B cell (primary cell): ENCODE measurements around the gene IGFBP3.

Source experiments
- EZH2 ChIP-seq: IDR thresholded peaks from 2 replicates; pipeline ENCODE4 v1.6.1; 2012; ENCODE audit warnings: borderline replicate concordance, low read depth, mild to moderate bottlenecking, moderate library complexity, low read length; ENCODE audit not compliant: insufficient read depth, poor library complexity, severe bottlenecking
- TF ChIP-seq, protein P1 (sequence below): fragments of 200-600 bp; IDR thresholded peaks from one replicate; pipeline ENCODE4 v1.8.0; 2022; ENCODE audit warnings: antibody characterized with exemption, mild to moderate bottlenecking

DNA sequence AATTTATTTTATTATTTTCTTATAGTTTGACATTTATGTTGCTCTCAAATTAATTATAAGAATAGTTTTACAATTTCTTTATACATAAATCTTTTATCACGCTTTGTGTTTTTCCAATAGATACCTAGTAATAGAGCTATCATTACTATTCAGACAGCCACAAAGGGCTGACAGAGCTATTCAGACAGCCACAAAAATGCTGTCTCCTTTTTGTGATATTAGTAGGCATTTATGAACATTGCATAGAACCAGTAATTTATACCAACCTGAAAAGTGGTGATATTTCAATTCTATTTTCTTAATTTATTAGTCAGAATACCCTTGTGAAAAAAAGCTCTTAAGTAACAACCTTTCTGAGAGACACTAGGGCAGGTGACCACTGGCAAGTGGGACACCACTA lies 34.2 kb upstream of the IGFBP3 start:
- TF ChIP-seq, protein P1, sequence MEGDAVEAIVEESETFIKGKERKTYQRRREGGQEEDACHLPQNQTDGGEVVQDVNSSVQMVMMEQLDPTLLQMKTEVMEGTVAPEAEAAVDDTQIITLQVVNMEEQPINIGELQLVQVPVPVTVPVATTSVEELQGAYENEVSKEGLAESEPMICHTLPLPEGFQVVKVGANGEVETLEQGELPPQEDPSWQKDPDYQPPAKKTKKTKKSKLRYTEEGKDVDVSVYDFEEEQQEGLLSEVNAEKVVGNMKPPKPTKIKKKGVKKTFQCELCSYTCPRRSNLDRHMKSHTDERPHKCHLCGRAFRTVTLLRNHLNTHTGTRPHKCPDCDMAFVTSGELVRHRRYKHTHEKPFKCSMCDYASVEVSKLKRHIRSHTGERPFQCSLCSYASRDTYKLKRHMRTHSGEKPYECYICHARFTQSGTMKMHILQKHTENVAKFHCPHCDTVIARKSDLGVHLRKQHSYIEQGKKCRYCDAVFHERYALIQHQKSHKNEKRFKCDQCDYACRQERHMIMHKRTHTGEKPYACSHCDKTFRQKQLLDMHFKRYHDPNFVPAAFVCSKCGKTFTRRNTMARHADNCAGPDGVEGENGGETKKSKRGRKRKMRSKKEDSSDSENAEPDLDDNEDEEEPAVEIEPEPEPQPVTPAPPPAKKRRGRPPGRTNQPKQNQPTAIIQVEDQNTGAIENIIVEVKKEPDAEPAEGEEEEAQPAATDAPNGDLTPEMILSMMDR, result no peak
- TF ChIP-seq EZH2, result no peak
